Skin epidermis (tissue), 12 donors: ENCODE measurements around the gene ATP10A.
"Not testable (repeated sequence)": the region's sequence is repeated elsewhere in the genome, so short reads cannot be mapped to it uniquely, and the experiment has no call there.

Experiments used
- H3K27ac ChIP-seq, 21 experiments: fragments of 200-600 bp; sonication (generic) in 11 of 21; one replicate each; pipeline ENCODE4 v1.5.0; 2020; ENCODE audit warnings: mild to moderate bottlenecking in 3 of 21, inconsistent platforms in 2 of 21, moderate library complexity in 2 of 21
- H3K4me3 ChIP-seq, 7 experiments: fragments of 200-600 bp; sonication (generic) in 2 of 7; one replicate each; pipeline ENCODE4 v1.5.0; 2020; ENCODE audit warnings: inconsistent platforms in 2 of 7, mild to moderate bottlenecking in 2 of 7, moderate library complexity in 1 of 7

ATP10A gene

GRCh38 chr15:25883463-25884259 lies 20.5 kb upstream of the ATP10A start:
- Histone ChIP-seq H3K27ac (no peak overlapping the region), H3K4me3 (no peak overlapping the region)

- H3K27ac ChIP-seq = no peak overlapping the region
- no peak overlapping the region for H3K4me3 ChIP-seq
Measured at GRCh38 chr15:25882466-25882865, 19.3 kb upstream of the ATP10A start.

- H3K27ac ChIP-seq, H3K4me3 ChIP-seq: not testable (repeated sequence)
Measured at GRCh38 chr15:25880877-25881276, 17.8 kb upstream of the ATP10A start.

GRCh38 chr15:25880411-25880810 lies 17.3 kb upstream of the ATP10A start:
- no peak overlapping the region for H3K4me3 ChIP-seq
- no peak overlapping the region for H3K27ac ChIP-seq

GRCh38 chr15:25879438-25879837 lies 16.3 kb upstream of the ATP10A start:
- no peak overlapping the region for H3K4me3 ChIP-seq

GRCh38 chr15:25877681-25878080 lies 14.6 kb upstream of the ATP10A start:
- Histone ChIP-seq H3K4me3 (no peak overlapping the region), H3K27ac (no peak overlapping the region)

More at GRCh38 chr15:25879438-25879837, 16.3 kb upstream of the ATP10A start:
- no peak overlapping the region for H3K27ac ChIP-seq

- no peak overlapping the region for H3K27ac ChIP-seq
- H3K4me3 ChIP-seq = no peak overlapping the region
Measured at GRCh38 chr15:25876231-25877140, 13.4 kb upstream of the ATP10A start.

GRCh38 chr15:25875566-25875965 lies 12.4 kb upstream of the ATP10A start:
- Histone ChIP-seq H3K27ac (no peak overlapping the region), H3K4me3 (no peak overlapping the region)

- H3K27ac ChIP-seq = no peak overlapping the region
- H3K4me3 ChIP-seq = no peak overlapping the region
Measured at GRCh38 chr15:25874379-25874778, 11.3 kb upstream of the ATP10A start.

- Histone ChIP-seq H3K4me3 (no peak overlapping the region), H3K27ac (no peak overlapping the region)
Measured at GRCh38 chr15:25871403-25871802, 8.3 kb upstream of the ATP10A start.

- Histone ChIP-seq H3K4me3 (no peak overlapping the region), H3K27ac (no peak overlapping the region)
Measured at GRCh38 chr15:25870938-25871337, 7.8 kb upstream of the ATP10A start.

GRCh38 chr15:25869701-25870100 lies 6.6 kb upstream of the ATP10A start:
- H3K4me3 ChIP-seq = no peak overlapping the region
- no peak overlapping the region for H3K27ac ChIP-seq

- Histone ChIP-seq H3K4me3 (no peak overlapping the region), H3K27ac (no peak overlapping the region)
Measured at GRCh38 chr15:25866874-25867273, 3.7 kb upstream of the ATP10A start.

GRCh38 chr15:25866251-25866650 lies 3.1 kb upstream of the ATP10A start:
- no peak overlapping the region for H3K27ac ChIP-seq
- no peak overlapping the region for H3K4me3 ChIP-seq

- Histone ChIP-seq H3K4me3 (no peak overlapping the region), H3K27ac (no peak overlapping the region)
Measured at GRCh38 chr15:25864966-25865365, 1.8 kb upstream of the ATP10A start.

- H3K4me3 ChIP-seq = peak overlapping the region in 5 of 7 experiments; percentile 42 to 59 (median 50)
- H3K27ac ChIP-seq = peak overlapping the region in 12 of 21 experiments; percentile 33 to 90 (median 78)
Measured at GRCh38 chr15:25863968-25864580, 947 bp upstream of the ATP10A start.

GRCh38 chr15:25862472-25863110 lies 536 bp downstream of the ATP10A start:
- H3K27ac ChIP-seq = peak overlapping the region in 18 of 21 experiments; percentile 31 to 90 (median 78)
- H3K4me3 ChIP-seq = peak overlapping the region; percentile 42 to 59 (median 50)

- peak overlapping the region; percentile 42 to 59 (median 50) for H3K4me3 ChIP-seq
- peak overlapping the region in 18 of 21 experiments; percentile 31 to 90 (median 78) for H3K27ac ChIP-seq
Measured at GRCh38 chr15:25862071-25862471, 1.1 kb downstream of the ATP10A start.
